GOT3 (cell line): Measurements from ENCODE around the gene NR3C2.

Experiments used
- DNase-seq: peaks from one replicate; lab custom pipeline; 2025; ENCODE audit warnings: mixed read lengths; lab: John Stamatoyannopoulos, UW

The NR3C2 gene

DNA sequence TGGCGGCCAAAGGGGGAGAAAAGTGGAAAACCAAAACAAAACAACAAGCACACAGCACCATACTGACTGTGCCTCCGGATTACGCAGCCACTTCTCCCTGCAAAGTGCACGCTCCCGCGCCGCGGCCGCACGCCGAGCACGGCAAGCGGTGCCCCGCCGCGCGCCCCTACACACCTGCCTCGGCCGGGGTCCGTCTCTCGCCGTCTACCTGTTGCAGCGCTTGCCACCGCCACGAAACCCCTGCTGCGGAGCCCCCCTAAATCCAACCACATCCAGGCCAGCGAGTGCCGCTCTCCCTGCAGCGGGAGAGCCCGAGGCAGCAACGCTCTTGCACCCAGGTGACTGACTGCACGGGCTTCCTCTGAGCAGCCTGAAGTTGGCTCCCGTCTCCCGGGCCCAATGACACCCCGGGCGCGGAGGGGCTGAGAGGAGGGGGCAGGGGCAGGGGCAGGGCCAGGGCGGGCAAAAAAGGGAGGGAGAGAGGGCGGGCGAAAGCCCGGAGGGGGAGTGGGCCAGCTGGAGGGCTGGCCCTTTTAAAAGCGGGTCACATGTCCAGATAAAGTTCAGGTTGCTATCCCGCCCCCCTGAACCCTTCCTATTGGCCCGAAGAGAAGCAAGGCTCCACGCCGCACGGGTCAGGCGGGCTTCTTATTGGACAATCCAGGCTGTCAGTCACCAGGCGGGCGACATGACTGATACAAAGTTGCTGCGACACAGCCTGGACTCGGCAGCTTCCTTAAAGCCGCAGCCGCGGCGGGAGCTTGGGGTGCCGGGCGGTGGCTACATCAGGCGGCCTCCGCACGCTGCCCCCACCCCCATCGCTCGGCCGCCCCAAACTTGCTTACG, at the start of gene NR3C2:
NR3C2 (minus strand) TSS at position 429 of the 846 bp plus-strand sequence.
- DNase-seq: peak; percentile 46

DNA sequence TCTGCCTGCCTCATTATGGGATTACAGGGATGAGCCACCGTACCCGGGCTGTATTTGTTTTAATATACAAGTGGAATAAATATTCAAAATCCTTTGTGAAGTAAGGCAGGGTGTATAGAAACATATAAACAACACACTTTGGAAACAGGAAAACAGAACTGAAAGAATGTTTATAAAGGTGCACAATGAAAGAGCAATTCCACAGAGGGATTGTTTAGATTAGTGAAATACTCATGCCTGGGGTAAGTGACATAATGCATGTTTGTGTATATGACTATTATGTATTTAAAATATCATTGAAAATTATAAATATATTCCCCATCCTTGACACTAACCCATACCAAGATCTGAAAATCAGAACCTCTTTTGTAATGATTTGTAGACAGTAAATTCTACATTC, 45.0 kb upstream of the NR3C2 start:
- DNase-seq: no peak

DNA sequence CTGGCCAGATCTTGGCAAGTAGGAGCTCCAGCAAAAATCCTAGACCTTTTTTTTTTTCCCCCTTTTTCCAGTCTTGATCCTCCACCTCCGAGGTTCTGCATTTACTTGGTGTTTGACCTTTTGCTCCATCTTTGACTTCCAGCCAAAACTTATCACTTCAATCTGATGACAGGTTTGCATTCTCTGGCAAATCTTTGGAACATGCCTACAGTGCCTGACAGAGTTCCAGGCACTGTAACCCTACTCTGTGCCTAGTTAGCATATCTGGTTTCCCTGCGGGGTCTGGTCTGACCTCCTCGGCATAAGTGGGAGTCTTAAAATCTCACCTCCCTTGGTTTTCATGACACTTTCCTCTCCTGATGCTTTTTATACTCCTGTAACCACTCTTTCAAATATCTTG, 39.4 kb upstream of the NR3C2 start:
- DNase-seq: no peak

DNA sequence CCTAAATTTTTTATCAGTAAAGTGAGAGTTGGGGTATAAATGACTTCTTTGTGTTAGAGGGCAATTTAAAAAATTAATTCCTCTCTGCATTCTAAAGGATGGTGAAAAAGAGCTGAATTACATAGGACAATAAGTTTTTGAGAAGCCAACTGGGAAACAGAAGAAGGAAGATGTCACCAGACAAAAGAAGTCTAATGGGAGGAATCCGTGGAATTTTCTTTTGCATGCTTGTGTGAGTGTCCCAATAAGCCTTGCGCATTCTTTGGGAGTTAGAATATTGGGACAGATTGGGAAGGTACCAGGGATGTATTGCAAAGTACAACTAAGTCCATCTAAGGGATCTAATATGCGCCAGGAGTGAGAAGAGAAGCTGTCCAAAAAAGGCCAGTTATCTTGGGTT, 35.1 kb upstream of the NR3C2 start:
- no peak for DNase-seq

DNA sequence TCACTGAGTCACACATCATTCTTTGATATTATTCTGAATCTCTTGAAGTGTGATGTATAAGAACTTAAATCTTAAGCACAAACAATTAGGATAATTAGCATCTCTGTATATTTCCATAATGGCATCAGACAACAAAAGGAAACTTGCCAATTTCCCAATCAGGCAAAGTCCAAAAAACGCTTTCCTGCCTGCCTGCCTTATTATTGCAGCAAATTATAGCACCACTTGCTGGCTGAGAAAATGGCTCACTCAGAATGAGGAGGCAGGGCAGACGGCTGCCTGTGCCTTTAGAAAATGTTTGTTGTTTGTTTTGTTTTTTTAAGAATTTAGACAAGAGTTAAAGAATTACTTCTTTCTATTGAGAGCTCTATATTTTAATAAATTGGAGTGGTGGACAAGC, 27.7 kb upstream of the NR3C2 start:
- DNase-seq: no peak

DNA sequence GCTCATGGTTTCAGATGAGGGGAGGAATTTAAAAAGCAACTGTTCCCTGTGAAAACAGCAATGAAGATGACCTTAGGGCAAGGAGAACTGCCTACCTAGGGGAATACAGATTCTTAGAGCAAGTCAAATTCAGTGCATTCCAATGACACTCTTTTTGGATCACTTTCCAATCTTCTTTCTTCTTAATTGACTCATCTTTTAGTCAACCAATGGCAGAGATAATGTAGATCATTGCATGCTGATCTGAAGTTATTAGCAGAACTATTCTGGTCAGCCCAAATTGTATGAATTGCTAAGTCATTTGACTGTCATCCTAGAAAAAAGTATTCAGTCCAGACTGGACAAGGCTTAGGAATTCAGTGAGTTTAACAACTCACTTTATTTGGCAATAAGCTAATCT, 12.6 kb upstream of the NR3C2 start:
- no peak for DNase-seq

DNA sequence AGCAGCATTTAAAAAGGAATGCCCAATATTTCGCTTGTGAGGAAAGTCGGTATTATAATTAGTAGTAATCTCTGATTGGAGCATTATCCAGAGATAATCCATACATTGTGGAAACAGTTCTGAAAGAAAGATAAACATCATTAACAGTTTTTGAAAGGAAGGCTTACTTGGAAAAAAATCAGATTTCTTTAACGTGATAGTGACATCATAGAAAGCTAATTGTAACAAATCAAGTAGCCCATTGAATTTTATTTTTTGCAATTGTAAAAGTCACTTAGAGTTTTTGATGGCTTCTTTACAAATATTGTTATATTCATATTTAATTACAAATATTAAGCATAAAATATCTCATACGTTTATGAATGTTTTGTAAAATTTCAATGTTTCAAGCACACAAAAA, 11.6 kb upstream of the NR3C2 start:
- DNase-seq: no peak

DNA sequence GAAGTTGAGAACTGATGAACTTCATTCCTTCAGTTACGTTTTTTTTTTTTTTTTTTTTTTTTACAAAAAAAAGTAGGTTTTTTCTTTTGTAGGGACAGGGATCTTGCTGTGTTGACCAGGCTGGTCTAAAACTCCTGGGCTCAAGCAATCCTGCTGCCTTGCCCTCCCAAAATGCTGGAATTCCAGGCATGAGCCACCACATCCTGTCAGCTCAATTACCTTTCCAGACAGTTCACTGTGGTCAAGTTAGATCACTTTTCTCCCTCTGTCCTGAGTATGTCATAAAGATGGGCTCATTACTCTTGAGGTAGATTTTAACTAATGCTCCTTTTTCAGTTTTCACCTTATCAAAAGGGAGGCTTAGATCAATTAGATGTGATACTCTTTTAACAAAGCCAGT, 10.8 kb upstream of the NR3C2 start:
- DNase-seq: no peak

DNA sequence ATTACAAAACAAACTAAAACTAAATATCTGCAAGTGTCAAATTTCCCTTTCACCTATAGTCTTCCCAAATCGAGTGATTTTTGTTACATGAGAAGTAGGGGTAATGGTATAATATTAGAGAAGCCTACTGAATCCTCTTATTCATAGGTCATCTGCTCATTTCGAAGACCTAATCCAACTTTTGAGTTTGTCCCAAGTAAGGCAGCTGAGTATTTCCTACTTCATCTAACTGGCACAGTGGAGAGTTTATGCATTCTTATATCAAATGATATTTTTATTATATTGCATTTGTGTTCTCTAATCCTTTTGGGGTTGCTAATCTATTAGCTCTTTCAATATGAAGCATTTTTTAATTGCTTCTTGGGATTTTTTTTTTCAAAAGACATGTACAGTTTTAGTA, 7.7 kb upstream of the NR3C2 start:
- DNase-seq: no peak

DNA sequence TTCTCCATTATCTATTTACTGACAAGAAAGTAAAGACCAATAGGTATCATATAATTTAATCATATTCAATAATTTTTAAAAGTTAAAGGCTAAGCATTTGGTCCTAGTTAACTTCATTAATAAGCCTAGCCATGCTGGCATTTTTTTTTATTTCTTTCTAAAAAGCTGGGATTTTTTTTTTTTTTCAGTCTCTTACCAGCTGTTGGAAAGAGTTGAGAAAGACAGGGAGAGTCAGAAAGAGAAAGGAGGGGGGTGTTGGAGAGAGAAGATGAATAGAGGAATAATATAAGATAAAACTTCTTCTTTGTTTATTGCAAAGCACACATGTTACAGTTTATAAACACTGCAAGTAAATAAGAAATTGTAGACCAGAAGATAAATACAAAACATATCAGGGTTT, 5.9 kb upstream of the NR3C2 start:
- no peak for DNase-seq

DNA sequence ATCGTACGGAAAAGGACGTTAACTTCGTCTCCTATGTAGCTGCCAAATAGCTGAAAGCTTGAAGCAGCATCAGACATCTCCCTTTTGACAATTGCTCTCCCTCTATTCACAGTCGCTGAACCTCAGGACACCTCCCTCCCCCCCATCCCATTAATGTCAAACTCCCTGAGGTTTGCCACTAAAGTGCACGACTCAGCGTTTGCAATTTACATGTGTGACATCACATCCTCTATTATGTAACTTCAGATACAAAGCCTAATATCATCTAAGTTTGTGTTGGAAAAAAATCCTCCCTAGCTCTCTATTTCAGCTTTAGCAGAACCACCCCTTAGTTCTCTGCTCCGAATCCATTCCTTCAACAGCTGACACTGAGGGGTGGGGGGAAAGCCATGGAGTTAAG, 5.5 kb upstream of the NR3C2 start:
- DNase-seq: no peak

DNA sequence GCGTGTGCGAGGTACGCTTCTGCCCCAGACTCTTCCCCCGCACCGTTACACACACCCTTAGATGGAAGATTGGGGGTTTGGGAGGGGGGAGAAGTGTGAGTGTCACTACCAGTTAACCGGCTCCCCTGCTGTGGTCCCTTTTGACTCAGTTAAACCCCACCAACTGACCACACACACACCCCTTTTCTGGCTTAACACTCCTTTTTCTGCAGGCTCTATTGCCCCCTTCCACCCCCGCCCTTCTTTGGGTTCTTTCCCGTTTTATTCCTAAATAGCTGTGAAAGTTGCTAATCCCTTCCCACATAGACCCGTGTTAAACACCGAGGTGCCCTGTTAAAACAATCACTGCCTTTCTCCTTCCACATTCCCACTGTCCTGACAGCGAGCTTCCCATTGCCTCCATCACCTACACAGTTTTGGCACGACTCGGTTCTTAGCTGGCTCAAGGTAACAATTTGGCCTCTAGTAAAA, 3.7 kb upstream of the NR3C2 start:
- DNase-seq: no peak

DNA sequence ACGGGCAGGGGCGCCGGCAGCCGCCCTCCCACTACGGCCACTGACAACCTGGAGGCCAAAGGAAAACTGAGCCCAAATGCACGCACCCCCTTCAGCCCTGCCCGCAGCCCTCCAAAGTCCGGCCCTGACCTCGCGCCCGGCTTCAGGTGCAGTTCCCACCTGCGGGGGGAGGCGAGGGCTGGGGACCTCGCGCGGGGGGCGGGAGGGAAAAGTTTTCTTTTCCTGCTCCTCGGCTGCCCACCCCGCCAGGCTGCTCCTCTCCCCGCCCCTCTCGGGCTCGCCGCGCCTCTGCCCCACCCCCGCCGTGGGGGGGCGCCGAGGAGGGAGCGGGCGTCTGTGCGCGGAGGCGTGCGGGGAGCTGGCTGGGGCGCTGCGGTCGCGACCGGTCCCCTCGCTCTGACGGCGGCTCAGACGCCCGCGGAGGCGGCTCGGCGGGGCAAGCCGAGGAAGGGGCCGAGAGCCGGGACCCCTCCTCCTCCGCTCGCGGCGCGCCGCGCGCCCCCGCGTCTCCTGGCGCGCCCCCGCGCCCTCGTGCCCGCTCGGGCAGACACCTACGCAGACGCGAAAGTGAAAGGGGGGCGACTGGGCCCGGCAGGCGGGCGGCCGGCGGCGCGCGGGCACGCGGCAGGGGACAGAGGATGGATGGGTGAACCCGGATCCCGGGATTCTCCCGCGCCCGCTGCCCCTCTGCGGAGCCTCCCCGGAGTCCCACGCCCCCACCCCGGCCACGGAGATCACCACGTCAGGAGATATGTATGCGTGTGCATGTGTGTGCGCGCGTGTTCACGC, 3.1 kb upstream of the NR3C2 start:
- no peak for DNase-seq

DNA sequence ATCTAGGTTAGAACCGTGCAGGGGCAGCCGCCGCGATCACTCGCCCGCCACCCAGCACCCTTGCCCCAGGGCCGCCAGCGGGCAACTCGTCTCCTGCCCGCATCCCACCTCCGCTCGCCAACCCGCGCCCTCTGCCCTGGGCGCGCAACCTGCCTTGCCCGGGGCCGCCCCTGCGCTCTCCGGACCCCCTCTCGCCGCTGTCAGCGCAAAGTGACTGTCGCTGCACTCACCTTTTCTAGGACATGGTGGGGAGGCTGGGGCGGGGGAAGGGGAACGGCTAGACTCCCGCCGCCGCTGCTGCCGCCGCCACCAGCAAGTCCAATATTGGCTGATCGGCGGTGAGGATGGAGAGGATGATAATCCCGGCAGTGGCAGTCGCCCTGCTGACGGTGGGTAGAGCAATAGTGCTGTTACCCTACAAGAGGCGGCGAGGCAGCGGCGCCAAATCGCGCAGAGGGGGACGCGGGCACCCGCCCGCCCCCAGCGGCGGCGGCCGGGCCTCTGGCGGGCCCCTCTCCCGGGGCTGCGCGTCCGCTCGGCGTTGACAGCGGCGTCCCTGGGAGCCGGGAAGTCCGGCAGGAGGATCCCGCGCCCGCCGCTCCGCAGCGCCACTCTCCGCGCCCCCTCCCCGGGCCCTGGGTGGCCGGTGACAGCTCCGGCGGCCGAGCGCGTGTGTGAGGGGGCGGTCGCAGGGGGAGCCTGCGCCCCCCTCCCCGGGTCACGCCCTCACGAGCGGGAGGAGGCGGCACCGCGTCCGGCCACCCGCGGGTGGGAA, 2.3 kb upstream of the NR3C2 start:
- no peak for DNase-seq

DNA sequence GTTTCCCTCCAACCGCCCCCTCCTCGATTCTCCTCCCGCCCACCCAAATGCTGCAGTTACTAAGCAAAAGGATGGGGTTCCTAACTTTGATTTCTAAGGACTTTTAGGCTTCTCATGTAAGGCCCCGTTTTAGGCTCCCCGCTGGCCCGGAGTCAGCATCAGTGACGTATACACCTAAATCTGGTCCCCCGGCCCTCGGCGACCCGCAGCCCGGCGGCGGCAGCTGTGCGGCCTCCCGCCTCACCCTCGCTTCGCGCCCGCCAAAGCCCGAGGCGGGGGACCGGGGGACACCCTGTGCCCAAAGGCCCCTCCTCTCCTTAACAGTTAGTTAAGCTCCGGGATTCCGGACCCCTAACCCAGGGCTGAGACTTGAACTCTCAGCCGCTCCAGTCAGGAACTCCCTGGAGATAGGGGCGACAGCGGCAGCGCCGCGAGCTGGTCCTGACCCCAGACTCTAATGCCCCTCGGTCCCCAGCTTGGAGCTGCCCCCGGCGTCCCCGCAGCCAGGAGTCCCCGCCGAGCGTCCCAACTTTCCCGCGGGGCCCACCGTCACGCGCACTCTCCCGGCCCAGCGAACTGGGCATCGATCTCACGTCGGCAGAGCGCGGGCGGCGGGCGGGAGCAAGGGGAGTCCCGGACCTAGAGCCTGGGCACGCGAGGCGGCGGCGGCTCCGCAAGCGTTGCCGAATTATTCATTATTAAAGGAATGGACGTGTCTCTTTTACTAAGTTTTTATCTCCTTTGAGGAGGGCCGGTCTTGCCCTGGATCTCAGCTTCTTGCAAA, 1.5 kb upstream of the NR3C2 start:
- DNase-seq: no peak

DNA sequence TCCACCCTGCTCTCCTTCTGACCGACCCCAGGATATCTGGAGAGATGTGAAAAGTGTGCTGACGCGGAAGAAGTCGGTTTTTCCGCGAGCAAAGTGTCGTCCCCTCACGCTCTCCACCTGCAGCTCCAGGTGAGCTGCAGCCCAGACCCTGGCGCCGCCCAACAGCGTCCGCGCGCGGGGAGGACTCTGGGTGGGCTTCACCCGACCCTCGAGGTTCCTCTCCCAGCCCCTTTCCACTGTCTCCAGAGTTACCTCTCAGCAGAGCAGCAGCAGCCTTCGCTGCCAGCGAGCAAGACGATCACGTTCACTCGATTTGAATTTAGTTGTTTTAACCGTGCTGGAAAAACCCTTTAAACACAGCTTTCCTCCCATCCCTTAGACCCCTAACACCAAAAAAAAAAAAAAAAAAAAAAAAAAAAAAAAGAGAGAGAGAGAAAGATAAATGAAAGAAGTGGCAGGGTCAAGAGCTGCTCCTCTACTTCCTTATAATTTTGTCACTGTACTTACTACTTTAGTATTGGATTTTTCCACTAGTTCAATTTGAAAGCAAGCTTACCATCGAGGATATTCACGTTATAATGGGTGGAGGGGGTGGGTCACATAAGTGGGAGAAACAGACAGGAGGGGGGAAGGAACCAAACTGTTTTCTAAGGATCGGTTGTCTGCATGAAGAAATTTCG, 758 bp upstream of the NR3C2 start:
- DNase-seq: no peak

DNA sequence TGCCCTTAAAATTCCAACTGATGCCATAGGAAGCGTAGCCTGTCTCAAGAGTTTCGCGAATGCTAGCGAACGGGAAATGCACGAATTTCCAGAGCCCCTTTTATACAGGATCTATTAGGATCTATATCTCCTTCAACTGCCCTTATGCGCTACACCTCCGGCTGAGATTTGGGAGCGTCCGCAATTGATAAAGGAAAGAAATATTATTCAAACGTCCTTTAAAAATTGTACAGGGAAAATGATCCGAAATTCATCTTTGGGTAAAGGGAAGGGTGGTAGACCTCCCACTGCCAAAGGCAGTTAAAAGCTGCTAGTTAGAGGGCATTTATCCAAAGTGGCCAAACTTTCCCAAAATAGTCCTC, 609 bp downstream of the NR3C2 start:
- no peak for DNase-seq

DNA sequence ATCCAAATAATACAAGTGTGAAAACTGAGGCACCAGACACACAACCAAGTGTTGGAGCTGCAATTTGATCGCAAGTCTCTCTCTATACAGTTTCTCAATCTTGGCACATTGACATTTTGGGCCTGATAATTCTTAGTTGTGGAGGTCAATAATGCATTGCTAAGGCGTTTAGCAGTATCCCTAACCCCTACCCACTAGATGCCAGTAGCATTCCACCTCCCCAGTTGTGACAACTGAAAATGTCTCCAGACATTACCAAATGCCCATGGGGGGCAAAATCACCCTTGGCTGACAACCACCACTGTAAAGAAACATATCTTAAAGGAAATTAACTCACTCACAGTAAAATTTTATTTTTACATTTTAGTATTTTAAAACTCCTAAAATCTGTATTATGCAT, 4.2 kb downstream of the NR3C2 start:
- DNase-seq: no peak

DNA sequence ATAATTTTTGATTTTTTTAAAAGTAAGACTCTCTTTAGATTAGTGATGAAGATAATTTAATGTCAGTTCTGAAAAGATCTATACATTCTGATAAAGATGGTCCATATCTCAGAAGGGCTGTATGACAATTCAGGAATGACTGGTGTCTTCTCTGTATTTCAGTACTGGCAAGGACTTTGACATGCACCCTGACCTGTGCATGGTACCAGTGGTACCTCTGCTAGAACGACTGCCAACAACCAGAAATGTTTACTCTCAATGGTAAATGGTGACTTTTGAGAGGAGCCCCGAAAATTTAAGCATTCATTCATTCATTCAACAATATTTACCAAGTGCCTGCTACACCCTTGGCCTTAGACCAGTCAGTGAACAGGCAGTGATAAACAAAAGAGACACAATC, 4.8 kb downstream of the NR3C2 start:
- no peak for DNase-seq

DNA sequence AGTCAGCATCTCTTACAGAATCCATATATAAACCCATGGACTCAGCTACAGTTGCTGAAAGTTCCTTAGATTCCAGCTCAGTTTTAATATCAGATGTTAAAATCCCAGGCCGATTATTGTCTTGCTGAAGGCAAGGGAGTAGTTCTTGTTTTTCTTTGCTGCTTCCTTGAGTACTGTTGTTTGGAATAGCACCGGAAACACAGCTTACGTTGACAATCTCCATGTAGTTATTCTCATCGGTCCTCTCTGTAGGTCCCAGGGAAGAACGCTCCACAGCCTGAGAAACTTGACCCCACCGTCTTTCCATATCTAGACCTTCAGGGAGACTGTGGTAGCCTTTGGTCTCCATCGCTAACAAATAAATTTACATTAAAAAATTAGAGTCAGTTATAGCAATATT, 5.7 kb downstream of the NR3C2 start:
- DNase-seq: no peak
